ENCODE data around the gene GAS6. TPM values are rescaled to one million over a fixed set of nuclear protein-coding genes. Genes with fewer than 3 reads are reported as not detected.

GAS6 gene
- total RNA-seq, 1 experiment from 2014 or later, result 28.1 TPM

DNA sequence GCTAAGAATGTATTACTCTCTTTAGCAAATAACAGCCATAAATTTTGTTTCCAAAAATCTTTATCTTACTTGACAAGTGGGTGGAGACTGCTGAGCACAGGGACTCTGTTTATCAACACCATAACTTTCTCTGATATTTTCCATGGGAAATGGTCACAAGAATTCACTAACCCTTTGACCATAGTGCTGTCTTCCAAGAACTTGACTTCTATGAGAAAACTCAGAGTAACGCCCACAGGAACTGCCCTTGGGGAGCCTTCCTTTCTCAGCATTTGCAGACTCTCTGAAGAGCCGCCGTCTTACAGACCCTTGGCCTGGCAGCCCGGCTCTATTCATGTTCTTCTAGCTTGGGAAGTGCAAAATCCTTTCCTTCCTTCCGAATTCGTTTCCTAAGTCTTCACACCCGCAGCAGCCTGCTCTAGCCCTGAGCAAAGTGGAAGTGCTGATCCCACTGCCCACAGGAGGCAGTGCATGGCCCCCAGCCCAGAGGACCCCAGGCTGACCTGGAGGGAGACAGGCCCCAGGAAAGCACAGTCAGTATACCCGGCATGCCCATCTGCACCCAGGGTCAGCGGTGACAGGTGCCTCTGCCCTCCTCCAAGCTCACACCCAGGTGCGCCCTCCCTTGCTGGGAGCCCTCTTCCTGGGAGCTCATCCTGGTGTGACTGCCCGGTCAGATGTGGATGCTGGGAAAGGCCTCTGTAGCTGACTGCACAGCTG lies 10.2 kb downstream of the GAS6 start:
- BruUV-seq (replicated peaks), result no TSS peak
- DNase-seq (ENCODE audit: low read depth, low spot score) (no peak), ATAC-seq (no peak)
- no peak overlapping the region for H3K4me3 ChIP-seq (ENCODE audit: low read depth in 2 of 2, low read length in 2 of 2)
- no peaks in the 10 kb centered on the region for H3K9me3 ChIP-seq (ENCODE audit: control insufficient read depth, insufficient read depth, low read depth, low read length)
- CTCF ChIA-PET, result no interaction called here
- H3K27me3 ChIP-seq (ENCODE audit: control insufficient read depth, insufficient read depth, low read length), result no peaks in the 10 kb centered on the region
- intact Hi-C loops (cut with micrococcal nuclease; ENCODE audit: unreplicated experiment), result no loop called here
- POLR2A ChIA-PET, result no interaction called here
- H3K36me3 ChIP-seq (ENCODE audit: control insufficient read depth, insufficient read depth, low read length), result no peaks in the 10 kb centered on the region
- H3K4me1 ChIP-seq (ENCODE audit: control insufficient read depth, insufficient read depth, low read length), result peaks cover 8% of the 10 kb centered on the region
- no peak overlapping the region for H3K27ac ChIP-seq (ENCODE audit: low read length)
- TF ChIP-seq, protein P1, sequence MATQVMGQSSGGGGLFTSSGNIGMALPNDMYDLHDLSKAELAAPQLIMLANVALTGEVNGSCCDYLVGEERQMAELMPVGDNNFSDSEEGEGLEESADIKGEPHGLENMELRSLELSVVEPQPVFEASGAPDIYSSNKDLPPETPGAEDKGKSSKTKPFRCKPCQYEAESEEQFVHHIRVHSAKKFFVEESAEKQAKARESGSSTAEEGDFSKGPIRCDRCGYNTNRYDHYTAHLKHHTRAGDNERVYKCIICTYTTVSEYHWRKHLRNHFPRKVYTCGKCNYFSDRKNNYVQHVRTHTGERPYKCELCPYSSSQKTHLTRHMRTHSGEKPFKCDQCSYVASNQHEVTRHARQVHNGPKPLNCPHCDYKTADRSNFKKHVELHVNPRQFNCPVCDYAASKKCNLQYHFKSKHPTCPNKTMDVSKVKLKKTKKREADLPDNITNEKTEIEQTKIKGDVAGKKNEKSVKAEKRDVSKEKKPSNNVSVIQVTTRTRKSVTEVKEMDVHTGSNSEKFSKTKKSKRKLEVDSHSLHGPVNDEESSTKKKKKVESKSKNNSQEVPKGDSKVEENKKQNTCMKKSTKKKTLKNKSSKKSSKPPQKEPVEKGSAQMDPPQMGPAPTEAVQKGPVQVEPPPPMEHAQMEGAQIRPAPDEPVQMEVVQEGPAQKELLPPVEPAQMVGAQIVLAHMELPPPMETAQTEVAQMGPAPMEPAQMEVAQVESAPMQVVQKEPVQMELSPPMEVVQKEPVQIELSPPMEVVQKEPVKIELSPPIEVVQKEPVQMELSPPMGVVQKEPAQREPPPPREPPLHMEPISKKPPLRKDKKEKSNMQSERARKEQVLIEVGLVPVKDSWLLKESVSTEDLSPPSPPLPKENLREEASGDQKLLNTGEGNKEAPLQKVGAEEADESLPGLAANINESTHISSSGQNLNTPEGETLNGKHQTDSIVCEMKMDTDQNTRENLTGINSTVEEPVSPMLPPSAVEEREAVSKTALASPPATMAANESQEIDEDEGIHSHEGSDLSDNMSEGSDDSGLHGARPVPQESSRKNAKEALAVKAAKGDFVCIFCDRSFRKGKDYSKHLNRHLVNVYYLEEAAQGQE (IDR thresholded peaks at IDR 0.05; ENCODE audit: insufficient read depth in 1 of 2, low read depth in 2 of 2, low read length in 1 of 2), result no peak
- TF ChIP-seq TCF7L2 (IDR thresholded peaks at IDR 0.05; ENCODE audit: low read depth, low read length) (no peak), SIN3A (IDR thresholded peaks at IDR 0.05; ENCODE audit: borderline replicate concordance, insufficient read depth, low read depth, low read length) (no peak), POLR2AphosphoS5 (IDR thresholded peaks at IDR 0.05; ENCODE audit: low read depth, low read length) (no peak)
- TF ChIP-seq, protein P2, sequence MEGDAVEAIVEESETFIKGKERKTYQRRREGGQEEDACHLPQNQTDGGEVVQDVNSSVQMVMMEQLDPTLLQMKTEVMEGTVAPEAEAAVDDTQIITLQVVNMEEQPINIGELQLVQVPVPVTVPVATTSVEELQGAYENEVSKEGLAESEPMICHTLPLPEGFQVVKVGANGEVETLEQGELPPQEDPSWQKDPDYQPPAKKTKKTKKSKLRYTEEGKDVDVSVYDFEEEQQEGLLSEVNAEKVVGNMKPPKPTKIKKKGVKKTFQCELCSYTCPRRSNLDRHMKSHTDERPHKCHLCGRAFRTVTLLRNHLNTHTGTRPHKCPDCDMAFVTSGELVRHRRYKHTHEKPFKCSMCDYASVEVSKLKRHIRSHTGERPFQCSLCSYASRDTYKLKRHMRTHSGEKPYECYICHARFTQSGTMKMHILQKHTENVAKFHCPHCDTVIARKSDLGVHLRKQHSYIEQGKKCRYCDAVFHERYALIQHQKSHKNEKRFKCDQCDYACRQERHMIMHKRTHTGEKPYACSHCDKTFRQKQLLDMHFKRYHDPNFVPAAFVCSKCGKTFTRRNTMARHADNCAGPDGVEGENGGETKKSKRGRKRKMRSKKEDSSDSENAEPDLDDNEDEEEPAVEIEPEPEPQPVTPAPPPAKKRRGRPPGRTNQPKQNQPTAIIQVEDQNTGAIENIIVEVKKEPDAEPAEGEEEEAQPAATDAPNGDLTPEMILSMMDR (IDR thresholded peaks at IDR 0.05), result no peak
- in situ Hi-C loops (cut with HindIII; ENCODE audit: low pct_unique_long_range_greater_than_20kb, low sequenced_read_pairs), result no loop called here

DNA sequence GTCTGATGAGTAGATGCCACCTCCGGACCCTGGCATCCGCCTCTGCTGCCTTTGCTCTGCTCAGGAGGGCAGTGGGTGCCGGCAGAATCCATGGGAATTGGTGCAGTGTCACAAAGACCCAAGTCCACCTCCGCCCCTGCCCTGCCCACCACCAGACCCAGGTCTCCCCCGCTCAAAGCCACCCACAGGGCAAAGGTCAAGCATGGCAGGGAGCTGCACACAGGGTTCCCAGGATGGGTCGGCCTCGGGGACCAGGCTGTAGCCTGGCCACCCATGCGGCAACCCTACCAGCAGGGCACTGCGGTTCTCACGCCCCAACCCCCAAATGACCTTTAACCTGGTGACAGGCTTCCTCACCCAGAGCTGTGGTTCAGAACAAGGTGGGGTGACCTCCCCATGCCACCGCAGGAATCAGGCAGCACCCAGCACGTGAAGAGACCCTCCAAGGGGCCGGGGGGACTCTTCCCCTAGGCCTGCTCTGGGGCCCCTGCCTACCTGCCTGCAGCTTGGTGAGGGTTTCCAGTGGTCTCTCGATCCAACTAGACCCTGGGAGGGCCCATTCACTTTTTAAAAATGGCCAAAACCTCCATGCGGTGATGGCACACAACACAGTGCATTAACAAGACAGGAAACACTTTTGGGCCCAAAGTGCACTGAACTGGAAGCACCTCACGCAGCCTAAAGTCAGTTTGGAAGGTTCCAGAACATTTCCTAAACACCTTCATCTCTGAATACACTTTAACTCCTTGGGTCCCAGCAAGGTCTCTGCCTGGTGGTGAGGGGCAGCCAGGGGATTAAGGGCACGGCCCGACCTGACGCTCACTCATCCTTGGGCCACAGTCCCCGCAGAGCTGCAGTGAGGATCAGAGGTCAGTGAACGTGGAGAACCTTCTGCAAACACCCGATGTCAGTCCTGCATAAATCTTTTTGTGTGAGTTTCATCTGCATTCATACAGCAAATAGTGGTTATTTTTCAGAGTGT lies 11.0 kb downstream of the GAS6 start:
- no peaks in the 10 kb centered on the region for H3K9me3 ChIP-seq (ENCODE audit: control insufficient read depth, insufficient read depth, low read depth, low read length)
- in situ Hi-C loops (cut with HindIII; ENCODE audit: low pct_unique_long_range_greater_than_20kb, low sequenced_read_pairs) (no loop called here), intact Hi-C loops (cut with micrococcal nuclease; ENCODE audit: unreplicated experiment) (no loop called here)
- no peak for ATAC-seq
- CTCF ChIA-PET, result no interaction called here
- H3K27ac ChIP-seq (ENCODE audit: low read length), result no peak overlapping the region
- TF ChIP-seq, protein P2 (IDR thresholded peaks at IDR 0.05), result no peak
- TF ChIP-seq, protein P1 (IDR thresholded peaks at IDR 0.05; ENCODE audit: insufficient read depth in 1 of 2, low read depth in 2 of 2, low read length in 1 of 2), result no peak
- TF ChIP-seq SIN3A (IDR thresholded peaks at IDR 0.05; ENCODE audit: borderline replicate concordance, insufficient read depth, low read depth, low read length), result no peak
- no peak for TF ChIP-seq POLR2AphosphoS5 (IDR thresholded peaks at IDR 0.05; ENCODE audit: low read depth, low read length)
- TF ChIP-seq TCF7L2 (IDR thresholded peaks at IDR 0.05; ENCODE audit: low read depth, low read length), result no peak
- H3K36me3 ChIP-seq (ENCODE audit: control insufficient read depth, insufficient read depth, low read length), result no peaks in the 10 kb centered on the region
- no TSS peak for BruUV-seq (replicated peaks)
- POLR2A ChIA-PET, result interaction anchor here (0.6 kb wide), 1 partner anchor 9 kb away, joined by 3 read pairs; no protein-coding TSS in a partner anchor
- H3K4me3 ChIP-seq (ENCODE audit: low read depth in 2 of 2, low read length in 2 of 2), result no peak overlapping the region
- H3K27me3 ChIP-seq (ENCODE audit: control insufficient read depth, insufficient read depth, low read length), result no peaks in the 10 kb centered on the region
- no peak for DNase-seq (ENCODE audit: low read depth, low spot score)
- H3K4me1 ChIP-seq (ENCODE audit: control insufficient read depth, insufficient read depth, low read length), result peaks cover 8% of the 10 kb centered on the region
